H9 (cell line): Measurements from ENCODE around the gene C10orf105. TPM values are rescaled to one million over a fixed set of nuclear protein-coding genes. Genes with fewer than 3 reads are reported as not detected.

Experiments used
- DNase-seq: peaks from one replicate; pipeline ENCODE4 v3.0.0-alpha.2; 2017
- H2AFZ ChIP-seq: one replicate; pipeline ENCODE4 v1.6.1; 2013; ENCODE audit warnings: mild to moderate bottlenecking, low read length, control low read depth, moderate library complexity
- H2AK5ac ChIP-seq: 2 replicates; pipeline ENCODE4 v1.6.1; 2013; ENCODE audit warnings: low read length, control low read depth, mixed read lengths; ENCODE audit not compliant: insufficient read length
- H2BK120ac ChIP-seq: one replicate; pipeline ENCODE4 v1.6.1; 2013; ENCODE audit warnings: low read depth, mild to moderate bottlenecking, low read length, control low read depth, inconsistent platforms; ENCODE audit not compliant: poor library complexity, severe bottlenecking
- H2BK12ac ChIP-seq: 2 replicates; pipeline ENCODE4 v1.6.1; 2013; ENCODE audit warnings: low read length, control low read depth, mixed read lengths, low read depth; ENCODE audit not compliant: insufficient read length
- H2BK15ac ChIP-seq: 2 replicates; pipeline ENCODE4 v1.6.1; 2013; ENCODE audit warnings: low read depth, low read length, control low read depth
- H2BK20ac ChIP-seq: one replicate; pipeline ENCODE4 v1.6.1; 2013; ENCODE audit warnings: low read depth, mild to moderate bottlenecking, low read length, control low read depth, inconsistent platforms; ENCODE audit not compliant: poor library complexity, severe bottlenecking
- H2BK5ac ChIP-seq: 2 replicates; pipeline ENCODE4 v1.6.1; 2013; ENCODE audit warnings: low read length, control low read depth, mixed read lengths; ENCODE audit not compliant: insufficient read length
- H3K14ac ChIP-seq: 2 replicates; pipeline ENCODE4 v1.6.1; 2013; ENCODE audit warnings: low read length, control low read depth; ENCODE audit not compliant: insufficient read depth
- H3K18ac ChIP-seq: 2 replicates; pipeline ENCODE4 v1.6.1; 2013; ENCODE audit warnings: low read depth, mild to moderate bottlenecking, mixed read lengths, low read length, control low read depth; ENCODE audit not compliant: insufficient read length
- H3K23ac ChIP-seq: 2 replicates; pipeline ENCODE4 v1.6.1; 2013; ENCODE audit warnings: low read length, control low read depth, mixed read lengths, low read depth; ENCODE audit not compliant: insufficient read length
- H3K23me2 ChIP-seq: 2 replicates; pipeline ENCODE4 v1.6.1; 2013; ENCODE audit warnings: low read depth, mild to moderate bottlenecking, mixed read lengths, low read length, control low read depth; ENCODE audit not compliant: insufficient read length, poor library complexity, severe bottlenecking
- H3K27ac ChIP-seq: 2 replicates; pipeline ENCODE4 v1.5.1; 2013; ENCODE audit warnings: low read length, control low read depth, mixed read lengths, low read depth; ENCODE audit not compliant: insufficient read length
- H3K27me3 ChIP-seq: 2 replicates; pipeline ENCODE4 v1.6.1; 2013; ENCODE audit warnings: low read length, control low read depth, inconsistent platforms; ENCODE audit not compliant: insufficient read depth
- H3K4ac ChIP-seq: 2 replicates; pipeline ENCODE4 v1.6.1; 2013; ENCODE audit warnings: low read depth, mild to moderate bottlenecking, control low read depth, inconsistent platforms, low read length, moderate library complexity
- H3K4me1 ChIP-seq: 2 replicates; pipeline ENCODE4 v1.6.1; 2013; ENCODE audit warnings: low read length, control low read depth, inconsistent platforms; ENCODE audit not compliant: insufficient read depth
- H3K4me2 ChIP-seq: 2 replicates; pipeline ENCODE4 v1.6.1; 2013; ENCODE audit warnings: low read length, control low read depth, mixed read lengths; ENCODE audit not compliant: insufficient read length, insufficient read depth
- H3K56ac ChIP-seq: 2 replicates; pipeline ENCODE4 v1.6.1; 2013; ENCODE audit warnings: low read depth, mild to moderate bottlenecking, mixed read lengths, low read length, control low read depth; ENCODE audit not compliant: insufficient read length
- H3K79me1 ChIP-seq: 2 replicates; pipeline ENCODE4 v1.6.1; 2013; ENCODE audit warnings: low read depth, mild to moderate bottlenecking, moderate library complexity, low read length, control low read depth, inconsistent platforms; ENCODE audit not compliant: insufficient read depth, poor library complexity, severe bottlenecking
- H3K79me2 ChIP-seq: 2 replicates; pipeline ENCODE4 v1.6.1; 2013; ENCODE audit warnings: low read length, control low read depth, inconsistent platforms; ENCODE audit not compliant: insufficient read depth
- H3K9ac ChIP-seq: 2 replicates; pipeline ENCODE4 v1.6.1; 2013; ENCODE audit warnings: low read length, control low read depth, mixed read lengths; ENCODE audit not compliant: insufficient read length; ENCODE audit errors: extremely low read depth
- H3K9me3 ChIP-seq: one replicate; pipeline ENCODE4 v1.6.1; 2013; ENCODE audit warnings: low read depth, low read length, inconsistent platforms; ENCODE audit not compliant: control insufficient read depth
- H3T11ph ChIP-seq: one replicate; pipeline ENCODE4 v1.6.1; 2013; ENCODE audit warnings: mild to moderate bottlenecking, low read length, control low read depth, inconsistent platforms
- H4K20me1 ChIP-seq: one replicate; pipeline ENCODE4 v1.6.1; 2013; ENCODE audit not compliant: control insufficient read depth, insufficient read length, insufficient read depth
- H4K5ac ChIP-seq: 2 replicates; pipeline ENCODE4 v1.6.1; 2013; ENCODE audit warnings: low read depth, mild to moderate bottlenecking, mixed read lengths, low read length, control low read depth; ENCODE audit not compliant: insufficient read length
- H4K8ac ChIP-seq: replicated peaks from 2 replicates; pipeline ENCODE4 v1.6.1; 2013; ENCODE audit warnings: low read length, control low read depth, mixed read lengths, low read depth; ENCODE audit not compliant: insufficient read length
- H4K91ac ChIP-seq: 2 replicates; pipeline ENCODE4 v1.6.1; 2013; ENCODE audit warnings: low read depth, mild to moderate bottlenecking, moderate library complexity, mixed read lengths, low read length, control low read depth; ENCODE audit not compliant: insufficient read length
- H3K27ac Mint-ChIP-seq, 3 experiments: 2 replicates in 2 of 3; 3 replicates in 1 of 3; pipeline ENCODE4 v1.8.0; 2020 to 2021; ENCODE audit warnings: mixed read lengths in 3 of 3, mild to moderate bottlenecking in 1 of 3, moderate library complexity in 1 of 3
- H3K27me3 Mint-ChIP-seq: 2 replicates; pipeline ENCODE4 v1.8.0; 2021; ENCODE audit warnings: low read depth, mild to moderate bottlenecking, moderate library complexity, mixed read lengths
- H3K36me3 Mint-ChIP-seq, 3 experiments: 2 replicates in 2 of 3; 3 replicates in 1 of 3; pipeline ENCODE4 v1.8.0; 2020 to 2021; ENCODE audit warnings: low read depth in 3 of 3, mixed read lengths in 3 of 3; ENCODE audit not compliant: insufficient read depth in 1 of 3
- H3K4me1 Mint-ChIP-seq, 2 experiments: 2 replicates each; pipeline ENCODE4 v1.8.0; 2020; ENCODE audit warnings: mixed read lengths in 2 of 2
- H3K4me3 Mint-ChIP-seq, 2 experiments: 2 replicates in 1 of 2; 3 replicates in 1 of 2; pipeline ENCODE4 v1.8.0; 2020 to 2021; ENCODE audit warnings: mild to moderate bottlenecking in 2 of 2, mixed read lengths in 2 of 2, moderate library complexity in 1 of 2
- H3K9me3 Mint-ChIP-seq, 2 experiments: 2 replicates in 1 of 2; 3 replicates in 1 of 2; pipeline ENCODE4 v1.8.0; 2020; ENCODE audit warnings: mild to moderate bottlenecking in 2 of 2, mixed read lengths in 2 of 2, moderate library complexity in 1 of 2
- CTCF ChIP-seq: fragments of 200-600 bp; sonication (generic); conservative IDR thresholded peaks from 3 replicates; pipeline ENCODE4 v1.8.0; 2021; ENCODE audit warnings: antibody characterized with exemption, mild to moderate bottlenecking
- WGBS: extraction: QIAGEN DNeasy Blood & Tissue Kit; methylation state at CpG from one replicate; pipeline ENCODE4 v1.1.7; 2013; ENCODE audit warnings: missing lambda C conversion rate, low lambda C conversion rate, mixed read lengths; ENCODE audit not compliant: insufficient read length; ENCODE audit errors: extremely low coverage; 5-methylcytosine and 5-hydroxymethylcytosine counted together
- total RNA-seq: library from RNA; stranded (reverse); gene quantifications from 2 replicates; pipeline ENCODE4 v1.2.1, GENCODE V29; 2021

The C10orf105 gene
- total RNA-seq, 1 experiment from 2014 or later: 0.26 TPM

- Histone ChIP-seq H2BK15ac (no peak overlapping the region), H4K20me1 (no peaks in the 10 kb centered on the region), H3K4me2 (no peak overlapping the region), H4K8ac (no peak overlapping the region), H3K79me1 (no peaks in the 10 kb centered on the region), H2BK20ac (no peak overlapping the region), H4K5ac (no peak overlapping the region), H4K91ac (no peak overlapping the region), H3K4me1 (no peaks in the 10 kb centered on the region), H2BK12ac (no peak overlapping the region), H2BK120ac (no peak overlapping the region), H3K27ac (no peak overlapping the region), H3K27me3 (no peaks in the 10 kb centered on the region), H3T11ph (no peak overlapping the region), H3K23me2 (no peaks in the 10 kb centered on the region), H3K23ac (no peak overlapping the region), H3K9ac (no peak overlapping the region), H2AFZ (no peak overlapping the region), H3K14ac (no peak overlapping the region), H3K18ac (no peak overlapping the region), H3K4ac (no peak overlapping the region), H2AK5ac (no peak overlapping the region), H3K79me2 (no peaks in the 10 kb centered on the region), H2BK5ac (no peak overlapping the region), H3K9me3 (no peaks in the 10 kb centered on the region), H3K56ac (no peak overlapping the region)
- no peak for DNase-seq
- Mint-ChIP-seq H3K4me1 (peaks cover 9 to 23% of the 10 kb centered on the region in 2 experiments), H3K9me3 (no peaks in the 10 kb centered on the region), H3K27me3 (peaks cover 3% of the 10 kb centered on the region), H3K4me3 (no peak overlapping the region), H3K27ac (no peak overlapping the region), H3K36me3 (no peaks in the 10 kb centered on the region; a peak in 1 of 7 replicates)
- WGBS: no CpG with 5 or more reads among the region's 5 CpGs
- TF ChIP-seq CTCF: no peak
Measured at GRCh38 chr10:71714592-71714991, 5.0 kb downstream of the C10orf105 start.
